ENCODE data around the gene HECTD1. TPM values are rescaled to one million over a fixed set of nuclear protein-coding genes. Genes with fewer than 3 reads are reported as not detected.

The HECTD1 gene
- total and polyA plus RNA-seq, 9 of the 15 experiments (the other 6 are each of a cell fraction or from before 2014, with no cell fraction given): 27.9 to 111 (median 78.1) TPM

GRCh38 chr14:31173120-31173837, 34.3 kb downstream of the HECTD1 start:
- H3K4me3 ChIP-seq: no peak overlapping the region
- H3K9me3 ChIP-seq (replicated peaks; ENCODE audit: control insufficient read depth, insufficient read depth, low read depth, low read length): no peaks in the 10 kb centered on the region; the same call in 1 of the 2 replicates
- H3K27me3 ChIP-seq (ENCODE audit: control insufficient read depth in 2 of 2, insufficient read depth in 2 of 2, low read length in 2 of 2): no peaks in the 10 kb centered on the region
- H3K36me3 ChIP-seq (ENCODE audit: control insufficient read depth, insufficient read depth, low read length): peaks cover 72% of the 10 kb centered on the region
- H2AFZ ChIP-seq (ENCODE audit: low read depth, low read length): no peak overlapping the region
- ChIA-PET POLR2A (interaction anchor here (0.7 to 1.3 kb wide), 2 partner anchors 27 to 34 kb away, joined by 3 to 4 read pairs; partner anchors contain the start of gene HECTD1), CTCF (ENCODE audit: low intra/inter-chr PET ratio) (no interaction called here)
- BruUV-seq (replicated peaks): no TSS peak
- in situ Hi-C loops (cut with MboI): no loop called here
- 91% methylated on average over 11 of the region's 15 CpGs for WGBS (ENCODE audit: insufficient coverage, low coverage, missing lambda C conversion rate)
- FAIRE-seq (no peak), ATAC-seq (no peak), DNase-seq (ENCODE audit: extremely low read depth in 1 of 4, low spot score in 3 of 4) (no peak)
- no peak overlapping the region for H3K27ac ChIP-seq (ENCODE audit: extremely low read depth, low read depth, low read length)
- H3K79me2 ChIP-seq (ENCODE audit: control insufficient read depth, insufficient read depth, low read length): no peaks in the 10 kb centered on the region; the same call in 2 of the 3 replicates
- intact Hi-C loops (cut with micrococcal nuclease): no loop called here
- H3K4me1 ChIP-seq (replicated peaks in 1 of 2; ENCODE audit: control insufficient read depth in 2 of 2, insufficient read depth in 2 of 2, low read length in 2 of 2): no peaks in the 10 kb centered on the region
- no peaks in the 10 kb centered on the region for H4K20me1 ChIP-seq (replicated peaks; ENCODE audit: control insufficient read depth, insufficient read depth, low read length)
- no peak overlapping the region for H3K4me2 ChIP-seq (ENCODE audit: insufficient read depth, low read length)
- no peaks in the 10 kb centered on the region for H3K9me1 ChIP-seq (ENCODE audit: control insufficient read depth, insufficient read depth, low read length)
- no peak overlapping the region for H3K9ac ChIP-seq (ENCODE audit: insufficient read depth in 1 of 2, low read depth in 2 of 2, low read length in 2 of 2)
- TF ChIP-seq RBBP5 (IDR thresholded peaks at IDR 0.05; ENCODE audit: borderline replicate concordance, insufficient read depth, low read length, poor library complexity, severe bottlenecking) (no peak), CHD2 (IDR thresholded peaks at IDR 0.05; ENCODE audit: low read depth, low read length) (no peak), PRDM10 (IDR thresholded peaks at IDR 0.05; ENCODE audit: partially characterized antibody) (no peak), ZNF174 (CRISPR knock-in tag; IDR thresholded peaks at IDR 0.05) (no peak), BACH1 (tag; IDR thresholded peaks at IDR 0.05) (no peak), ZNF24 (IDR thresholded peaks at IDR 0.05) (no peak), EGR1 (conservative IDR thresholded peaks at IDR 0.05) (no peak), TBP (optimal IDR thresholded peaks at IDR 0.05; ENCODE audit: low read depth, low read length) (no peak), SMARCB1 (IDR thresholded peaks at IDR 0.05; ENCODE audit: insufficient read length, low read depth) (no peak), RBM25 (IDR thresholded peaks at IDR 0.05; ENCODE audit: low read depth, low read length, severe bottlenecking) (no peak), THRB (CRISPR knock-in tag; conservative IDR thresholded peaks at IDR 0.05) (no peak), ZNF212 (CRISPR knock-in tag; IDR thresholded peaks at IDR 0.05) (no peak), SIRT6 (IDR thresholded peaks at IDR 0.05; ENCODE audit: low read depth, low read length) (no peak), SFPQ (IDR thresholded peaks at IDR 0.05; ENCODE audit: low read depth, low read length) (no peak), ZNF696 (CRISPR knock-in tag; conservative IDR thresholded peaks at IDR 0.05) (no peak), ZBTB7A (IDR thresholded peaks at IDR 0.05; ENCODE audit: borderline replicate concordance, control insufficient read depth, low read depth, low read length) (no peak)

Measured in K562 (cell line).